IMR-90 (cell line): Measurements from ENCODE around the gene UBFD1. TPM values are rescaled to one million over a fixed set of nuclear protein-coding genes. Genes with fewer than 3 reads are reported as not detected.

ENCODE experiments used
- ATAC-seq: fragments of 200-7000 bp; cut with Tn5 transposase; 2 replicates; pipeline ENCODE4 v1.9.1; 2020; ENCODE audit warnings: low read depth, mild to moderate bottlenecking, moderate library complexity
- BruUV-seq: library from RNA; stranded (reverse); fragments of 400-500 nt; replicated peaks from 2 replicates; lab custom pipeline; 2021; lab: Mats Ljungman, UMichigan
- CTCF ChIA-PET: fragments of 300-600 bp; formaldehyde crosslinking; extraction: SDS; loops from one replicate; lab custom pipeline; 2021; ENCODE audit warnings: antibody characterized with exemption; lab: Yijun Ruan, JAX
- POLR2A ChIA-PET: fragments of 300-600 bp; sonication (Branson Sonifier 250); formaldehyde crosslinking; loops from one replicate; lab custom pipeline; 2022; ENCODE audit warnings: antibody characterized with exemption; ENCODE audit not compliant: unreplicated experiment; lab: Charles Lee
- DNase-seq: peaks from one replicate; pipeline ENCODE4 v3.0.0; 2013
- H2AFZ ChIP-seq: replicated peaks from 2 replicates; pipeline ENCODE3; 2013; ENCODE audit warnings: low read length, mild to moderate bottlenecking; ENCODE audit not compliant: poor library complexity
- H2AK5ac ChIP-seq: 2 replicates; pipeline ENCODE4 v1.6.1; 2013; ENCODE audit warnings: low read depth, low read length, inconsistent platforms
- H2AK9ac ChIP-seq: replicated peaks from 2 replicates; pipeline ENCODE3; 2013; ENCODE audit warnings: mild to moderate bottlenecking, low read depth, low read length, moderate library complexity; ENCODE audit not compliant: poor library complexity
- H2BK120ac ChIP-seq: 2 replicates; pipeline ENCODE4 v1.6.1; 2013; ENCODE audit warnings: low read depth, low read length, inconsistent platforms
- H2BK15ac ChIP-seq: 3 replicates; pipeline ENCODE4 v1.6.1; 2013; ENCODE audit warnings: low read depth, low read length, inconsistent platforms
- H2BK20ac ChIP-seq: 2 replicates; pipeline ENCODE4 v1.6.1; 2013; ENCODE audit warnings: low read depth, mild to moderate bottlenecking, inconsistent platforms, low read length, moderate library complexity
- H2BK5ac ChIP-seq: 2 replicates; pipeline ENCODE4 v1.6.1; 2013; ENCODE audit warnings: mild to moderate bottlenecking, low read depth, low read length, inconsistent platforms; ENCODE audit not compliant: poor library complexity, severe bottlenecking
- H3K14ac ChIP-seq: replicated peaks from 2 replicates; pipeline ENCODE4 v1.6.1; 2013; ENCODE audit warnings: low read depth, low read length, inconsistent platforms
- H3K18ac ChIP-seq: 2 replicates; pipeline ENCODE4 v1.6.1; 2013; ENCODE audit warnings: low read depth, low read length, control low read depth
- H3K23ac ChIP-seq: 2 replicates; pipeline ENCODE4 v1.6.1; 2013; ENCODE audit warnings: low read depth, low read length, inconsistent platforms
- H3K27ac ChIP-seq: 2 replicates; pipeline ENCODE4 v1.5.1; 2013; ENCODE audit warnings: mild to moderate bottlenecking, control low read depth, low read length; ENCODE audit not compliant: insufficient read depth
- H3K27me3 ChIP-seq: 2 replicates; pipeline ENCODE4 v1.6.1; 2013; ENCODE audit warnings: low read length; ENCODE audit not compliant: control insufficient read depth, insufficient read depth
- H3K36me3 ChIP-seq: 2 replicates; pipeline ENCODE4 v1.6.1; 2013; ENCODE audit warnings: low read length, mixed read lengths; ENCODE audit not compliant: control insufficient read depth, insufficient read depth
- H3K4ac ChIP-seq: 2 replicates; pipeline ENCODE4 v1.6.1; 2013; ENCODE audit warnings: low read depth, low read length, inconsistent platforms
- H3K4me1 ChIP-seq: 2 replicates; pipeline ENCODE4 v1.6.1; 2013; ENCODE audit warnings: low read length, mixed read lengths; ENCODE audit not compliant: control insufficient read depth, insufficient read depth
- H3K4me2 ChIP-seq: 2 replicates; pipeline ENCODE4 v1.6.1; 2013; ENCODE audit warnings: low read depth, mild to moderate bottlenecking, control low read depth, low read length, moderate library complexity
- H3K4me3 ChIP-seq: 2 replicates; pipeline ENCODE4 v1.5.1; 2013; ENCODE audit warnings: low read depth, mild to moderate bottlenecking, control low read depth, low read length, moderate library complexity; ENCODE audit not compliant: insufficient read depth
- H3K56ac ChIP-seq: 2 replicates; pipeline ENCODE4 v1.6.1; 2013; ENCODE audit warnings: low read length, inconsistent platforms; ENCODE audit not compliant: insufficient read depth; ENCODE audit errors: extremely low read depth
- H3K79me1 ChIP-seq, 2 experiments: 2 replicates each; pipeline ENCODE4 v1.6.1; 2013; ENCODE audit warnings: low read length in 2 of 2, inconsistent platforms in 1 of 2, low read depth in 1 of 2
- H3K9ac ChIP-seq: 2 replicates; pipeline ENCODE4 v1.6.1; 2013; ENCODE audit warnings: low read depth, low read length, control low read depth
- H3K9me1 ChIP-seq: 2 replicates; pipeline ENCODE4 v1.6.1; 2013; ENCODE audit warnings: low read length, inconsistent platforms; ENCODE audit not compliant: insufficient read depth
- H3K9me3 ChIP-seq: 2 replicates; pipeline ENCODE4 v1.6.1; 2013; ENCODE audit warnings: low read length; ENCODE audit not compliant: control insufficient read depth, insufficient read depth
- H4K20me1 ChIP-seq: 2 replicates; pipeline ENCODE4 v1.6.1; 2013; ENCODE audit warnings: low read length, inconsistent platforms; ENCODE audit not compliant: insufficient read depth
- H4K5ac ChIP-seq: 2 replicates; pipeline ENCODE4 v1.6.1; 2013; ENCODE audit warnings: mild to moderate bottlenecking, low read depth, low read length, control low read depth
- H4K8ac ChIP-seq, 2 experiments: 2 replicates each; pipeline ENCODE4 v1.6.1; 2013; ENCODE audit warnings: low read depth in 2 of 2, low read length in 2 of 2, control low read depth in 1 of 2, inconsistent platforms in 1 of 2
- H4K91ac ChIP-seq: 2 replicates; pipeline ENCODE4 v1.6.1; 2013; ENCODE audit warnings: low read depth, low read length, inconsistent platforms; ENCODE audit not compliant: insufficient read depth
- BHLHE40 ChIP-seq: fragments of 150-350 bp; IDR thresholded peaks from 2 replicates; pipeline ENCODE4 v1.6.1; 2016; ENCODE audit warnings: mild to moderate bottlenecking, low read depth, low read length
- CHD1 ChIP-seq: IDR thresholded peaks from 2 replicates; pipeline ENCODE4 v1.6.1; 2012; ENCODE audit warnings: low read depth, low read length, improper control_type of control experiment
- CTCF ChIP-seq: conservative IDR thresholded peaks from 2 replicates; pipeline ENCODE4 v1.5.1; 2012; ENCODE audit warnings: mild to moderate bottlenecking, low read depth, low read length, improper control_type of control experiment
- ELK1 ChIP-seq: fragments of 150-350 bp; IDR thresholded peaks from 2 replicates; pipeline ENCODE4 v1.6.1; 2016; ENCODE audit warnings: low read depth, mild to moderate bottlenecking, low read length, moderate library complexity, borderline replicate concordance
- FOS ChIP-seq: fragments of 150-350 bp; IDR thresholded peaks from 2 replicates; pipeline ENCODE4 v1.6.1; 2016; ENCODE audit warnings: low read depth, low read length
- MAFK ChIP-seq: IDR thresholded peaks from 2 replicates; pipeline ENCODE4 v1.6.1; 2012; ENCODE audit warnings: low read depth, low read length, improper control_type of control experiment
- MAZ ChIP-seq: IDR thresholded peaks from 2 replicates; pipeline ENCODE4 v1.6.1; 2012; ENCODE audit warnings: low read depth, mild to moderate bottlenecking, low read length, improper control_type of control experiment, moderate library complexity, borderline replicate concordance
- MXI1 ChIP-seq: IDR thresholded peaks from 2 replicates; pipeline ENCODE4 v1.6.1; 2012; ENCODE audit warnings: low read depth, mild to moderate bottlenecking, low read length, moderate library complexity, borderline replicate concordance
- NFE2L2 ChIP-seq: fragments of 150-350 bp; IDR thresholded peaks from 2 replicates; pipeline ENCODE4 v1.6.1; 2016; ENCODE audit warnings: low read depth, mild to moderate bottlenecking, low read length
- POLR2A ChIP-seq: IDR thresholded peaks from 2 replicates; pipeline ENCODE4 v1.6.1; 2012; ENCODE audit warnings: mild to moderate bottlenecking, low read depth, low read length
- RAD21 ChIP-seq: IDR thresholded peaks from 2 replicates; pipeline ENCODE4 v1.6.1; 2012; ENCODE audit warnings: low read length, improper control_type of control experiment
- RFX5 ChIP-seq: IDR thresholded peaks from 2 replicates; pipeline ENCODE4 v1.8.0; 2012; ENCODE audit warnings: low read depth, mild to moderate bottlenecking, low read length, moderate library complexity
- SMC3 ChIP-seq: fragments of 150-350 bp; IDR thresholded peaks from 2 replicates; pipeline ENCODE4 v1.6.1; 2016; ENCODE audit warnings: low read depth, mild to moderate bottlenecking, antibody characterized with exemption, low read length, moderate library complexity
- WGBS, 2 experiments: methylation state at CpG; one replicate each; pipeline versions ENCODE4 v1.1.5 to v1.1.7; 2013; ENCODE audit warnings: missing lambda C conversion rate in 2 of 2; ENCODE audit not compliant: insufficient read length in 1 of 2; ENCODE audit errors: extremely low coverage in 2 of 2; 5-methylcytosine and 5-hydroxymethylcytosine counted together
- dilution Hi-C: fragments of 300-500 bp; cut with HindIII; formaldehyde crosslinking; loops from one replicate; pipeline ENCODE4 v1.14.3; 2018; ENCODE audit warnings: low sequenced_read_pairs; ENCODE audit not compliant: unreplicated experiment
- in situ Hi-C: fragments of 300-500 bp; cut with MboI; formaldehyde crosslinking; loops from 3 replicates; pipeline ENCODE4 v1.14.3; 2019; ENCODE audit warnings: low sequenced_read_pairs, inconsistent platforms, mixed read lengths
- intact Hi-C: fragments of 100-400 bp; cut with micrococcal nuclease; formaldehyde crosslinking; loops from 2 replicates; pipeline ENCODE4 v1.10.0; 2022
- polyA plus RNA-seq, 3 experiments: library from polyadenylated mRNA; depleted of rRNA; stranded (reverse); fragments of >200 nt; gene quantifications; 2 replicates each; pipeline ENCODE4 v1.2.3, GENCODE V29; 2012; ENCODE audit warnings: low replicate concordance in 1 of 3
- total RNA-seq: library from RNA; depleted of rRNA; stranded (reverse); fragments of >200 nt; gene quantifications from 2 replicates; pipeline ENCODE4 v1.2.3, GENCODE V29; 2012

UBFD1 gene
- total and polyA plus RNA-seq, 2 of the 4 experiments (the other 2 are of a cell fraction), result 39.3 to 55.0 TPM

- no peak overlapping the region for H4K91ac ChIP-seq
- H4K20me1 ChIP-seq, result peaks cover 38% of the 10 kb centered on the region
- H3K27me3 ChIP-seq, result no peaks in the 10 kb centered on the region
- dilution Hi-C loops, result no loop called here
- H2AK9ac ChIP-seq, result peak overlapping the region; percentile 88
- BruUV-seq, result no TSS peak
- H3K36me3 ChIP-seq, result peaks cover 2% of the 10 kb centered on the region
- peak overlapping the region; percentile 87 for H3K4me2 ChIP-seq
- peak overlapping the region; percentile 8; the same call in 1 of the 2 replicates for H3K56ac ChIP-seq
- no peak overlapping the region for H3K4ac ChIP-seq
- in situ Hi-C loops, result no loop called here
- TF ChIP-seq BHLHE40 (no peak), NFE2L2 (no peak), ELK1 (no peak), MAFK (no peak), FOS (no peak), CTCF (no peak), POLR2A (no peak), MAZ (no peak), CHD1 (no peak), SMC3 (no peak), RAD21 (no peak), MXI1 (no peak), RFX5 (no peak)
- intact Hi-C loops, result no loop called here
- peak overlapping the region; percentile 16 to 47; a peak in 1 of 4 replicates for H4K8ac ChIP-seq
- CTCF ChIA-PET, result no interaction called here
- ATAC-seq (peak; percentile 44), DNase-seq (peak; percentile 39)
- peak overlapping the region; percentile 28; the same call in 1 of the 2 replicates for H3K27ac ChIP-seq
- peak overlapping the region; percentile 56; the same call in 1 of the 2 replicates for H3K23ac ChIP-seq
- H2BK15ac ChIP-seq, result no peak overlapping the region
- H3K79me1 ChIP-seq, result peaks cover 19 to 52% of the 10 kb centered on the region in 2 experiments; a peak in 3 of 4 replicates
- H3K4me3 ChIP-seq, result peak overlapping the region; percentile 80
- H4K5ac ChIP-seq, result no peak overlapping the region
- H3K9ac ChIP-seq, result peak overlapping the region; percentile 83
- H2BK5ac ChIP-seq, result no peak overlapping the region
- no peak overlapping the region for H3K18ac ChIP-seq
- no CpG with 5 or more reads among the region's 17 CpGs for WGBS, 2 experiments
- H3K9me1 ChIP-seq, result peaks cover 14% of the 10 kb centered on the region
- H2AFZ ChIP-seq, result peak overlapping the region; percentile 93
- H3K14ac ChIP-seq, result peak overlapping the region; percentile 59
- H3K4me1 ChIP-seq, result peaks cover 9% of the 10 kb centered on the region
- no peak overlapping the region for H2BK120ac ChIP-seq
- no peak overlapping the region for H2BK20ac ChIP-seq
- no peaks in the 10 kb centered on the region for H3K9me3 ChIP-seq
- POLR2A ChIA-PET, result no interaction called here
- peak overlapping the region; percentile 66; the same call in 1 of the 2 replicates for H2AK5ac ChIP-seq
These were observed 47.8 kb upstream of the UBFD1 start for GRCh38 chr16:23509782-23510163.
